Measurements from ENCODE around the gene UXS1. TPM values are rescaled to one million over a fixed set of nuclear protein-coding genes. Genes with fewer than 3 reads are reported as not detected.

UXS1 gene
- total and polyA plus RNA-seq, 9 of the 15 experiments (the other 6 are each of a cell fraction or from before 2014, with no cell fraction given) = 5.8 to 25.8 (median 15.0) TPM

GRCh38 chr2:106201661-106202060 is 7.6 kb upstream of the UXS1 start (continued):
- no peak for TF ChIP-seq CHD7 (IDR thresholded peaks at IDR 0.05; ENCODE audit: low read depth, low read length)
- no peak for TF ChIP-seq MCM3 (IDR thresholded peaks at IDR 0.05)
- no peak for TF ChIP-seq RBBP5 (IDR thresholded peaks at IDR 0.05; ENCODE audit: borderline replicate concordance, insufficient read depth, low read length, poor library complexity, severe bottlenecking)
- no peak for TF ChIP-seq SP1 (CRISPR knock-in tag; IDR thresholded peaks at IDR 0.05)
- no peak for TF ChIP-seq BCLAF1 (IDR thresholded peaks at IDR 0.05; ENCODE audit: borderline replicate concordance in 1 of 2, control insufficient read depth in 1 of 2, low read depth in 2 of 2, low read length in 1 of 2)
- TF ChIP-seq TFAM (CRISPR knock-in tag; conservative IDR thresholded peaks at IDR 0.05) = no peak

Measured in K562 (cell line).